Measurements from ENCODE around the gene HOXB7.
A peak's percentile ranks its signal among the peaks of the same experiment; 100 is the strongest.

The HOXB7 gene
- total RNA-seq = 0 to 0.28 reads per million in 2 donors

- DNase-seq = peak; percentile 56
Measured at GRCh38 chr17:48610282-48611211, at the start of gene HOXB7. HOXB7 (minus strand) TSS chr17:48611017; CDS start chr17:48610918, 99 bp downstream.

GRCh38 chr17:48655913-48656312 is 45.1 kb upstream of the HOXB7 start:
- no peak for DNase-seq

DNA sequence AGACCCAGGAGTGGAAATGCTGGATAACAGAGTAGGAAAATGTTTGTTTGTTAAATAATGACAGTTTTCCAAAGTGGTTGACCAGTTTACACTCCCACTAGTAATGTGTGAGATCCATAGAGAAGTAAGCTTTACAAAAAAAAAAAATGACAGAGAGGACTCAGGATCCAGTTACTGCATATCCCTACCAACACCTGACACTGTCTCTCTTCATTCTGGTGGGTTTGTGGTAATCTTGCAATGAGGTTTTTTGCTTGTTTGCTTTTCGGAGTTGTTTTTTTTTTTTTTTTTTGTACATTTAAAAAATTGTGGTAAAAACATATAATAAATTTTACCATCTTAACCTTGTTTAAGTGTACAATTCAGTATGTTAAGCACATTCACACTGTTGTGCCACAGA is 38.9 kb upstream of the HOXB7 start:
- DNase-seq = no peak

DNA sequence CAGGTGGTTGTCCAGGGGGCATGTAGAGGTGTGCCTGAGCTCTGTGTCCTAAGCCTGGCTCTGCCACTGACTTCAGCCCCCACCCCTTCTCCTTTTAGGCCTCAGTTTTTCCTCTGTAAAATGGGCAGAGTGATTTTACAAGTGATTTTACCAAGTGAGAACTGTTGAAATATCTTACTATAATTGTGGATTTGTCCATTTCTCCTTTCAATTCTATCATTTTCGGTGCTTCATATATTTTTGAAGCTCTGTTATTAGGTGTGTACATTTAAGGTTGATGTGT is 37.1 kb upstream of the HOXB7 start:
- DNase-seq = no peak

DNA sequence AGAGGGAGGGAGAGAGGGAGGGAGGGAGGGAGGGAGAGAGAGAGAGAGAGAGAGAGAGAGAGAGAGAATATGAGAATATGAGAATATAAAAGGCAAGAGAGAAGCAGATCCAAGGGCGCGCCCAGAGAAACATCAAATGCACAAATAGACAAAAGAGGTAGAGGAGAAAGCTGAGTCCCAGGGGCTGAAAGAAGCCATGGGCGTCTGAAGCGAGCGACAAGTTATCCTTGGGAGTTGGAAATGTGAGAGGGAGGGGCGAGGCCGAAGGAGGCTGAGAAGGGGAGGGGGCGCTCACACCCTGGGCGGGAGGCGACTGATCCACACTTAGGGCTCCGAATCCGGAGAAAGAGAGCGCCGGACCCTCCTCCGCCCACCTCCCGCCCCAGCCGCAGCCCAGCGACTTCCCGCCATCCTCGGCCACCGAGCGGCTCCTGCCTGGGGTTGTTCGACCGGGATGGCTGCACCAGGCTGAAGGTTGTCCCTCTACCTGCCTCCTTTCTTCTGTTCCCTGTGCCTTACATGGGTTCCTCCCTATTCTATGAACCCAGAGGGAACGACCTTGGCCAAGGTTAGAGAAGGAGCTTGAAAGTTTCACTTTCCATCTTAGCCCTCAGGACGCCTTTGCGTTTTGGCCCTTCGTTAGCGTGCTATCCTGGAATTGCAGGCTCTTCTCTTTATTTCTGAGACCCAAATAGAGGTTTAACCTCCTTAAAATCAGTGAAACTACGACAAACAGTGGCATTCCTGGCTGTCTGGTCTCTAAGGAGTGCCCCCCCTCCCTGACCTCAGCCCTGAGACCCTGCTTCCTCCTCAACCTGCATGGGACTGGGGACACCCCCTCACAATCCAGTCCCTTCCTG is 36.5 kb upstream of the HOXB7 start:
- DNase-seq = no peak

DNA sequence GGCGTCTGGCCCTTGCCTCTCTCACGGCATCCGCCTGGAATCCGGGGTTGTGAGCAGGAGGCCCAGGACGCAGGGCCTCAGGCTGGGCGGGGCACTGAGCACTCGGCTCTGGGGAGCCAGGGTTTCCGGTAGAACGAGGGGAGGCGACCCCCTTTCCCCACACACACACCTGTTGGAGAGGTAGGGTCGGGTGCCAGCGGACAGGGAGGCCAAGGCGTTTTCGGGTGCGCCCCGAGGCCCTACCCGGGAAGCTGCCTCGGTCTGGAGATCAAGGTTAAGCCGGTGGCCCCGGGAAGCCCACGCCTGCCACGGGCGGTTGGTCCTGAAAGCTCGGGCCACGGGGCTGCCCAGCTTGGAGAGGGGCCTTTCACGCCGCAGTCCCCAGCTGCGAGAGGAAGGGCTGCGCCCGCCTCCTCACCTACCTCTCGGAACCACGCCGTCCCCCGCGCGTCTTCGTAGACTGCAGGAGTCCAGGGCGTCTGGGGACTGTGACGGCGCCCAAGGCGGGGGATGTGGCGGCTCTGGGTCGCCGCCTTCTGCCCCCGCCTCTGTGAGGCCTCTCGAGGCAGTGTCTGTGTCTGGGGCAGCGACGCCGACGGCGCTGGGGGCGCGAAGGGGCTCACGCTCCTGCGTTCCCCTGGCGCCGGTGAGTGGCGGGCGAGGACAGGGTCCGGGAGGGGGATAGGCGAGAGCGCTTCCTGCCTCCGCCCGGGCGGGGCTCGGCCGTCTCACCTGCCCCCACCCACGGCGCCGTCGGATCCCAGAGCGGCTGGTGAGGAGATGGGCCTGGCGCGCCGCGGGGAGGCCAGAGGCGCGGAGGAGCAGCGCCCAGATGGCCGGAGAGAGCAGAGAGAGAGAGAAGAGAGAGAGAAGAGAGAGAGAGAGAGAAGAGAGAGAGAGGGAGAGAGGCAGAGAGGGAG is 35.6 kb upstream of the HOXB7 start:
- DNase-seq = no peak

- DNase-seq = no peak
Measured at GRCh38 chr17:48645639-48646182, 34.9 kb upstream of the HOXB7 start.

- DNase-seq = no peak
Measured at GRCh38 chr17:48644910-48645557, 34.2 kb upstream of the HOXB7 start.

DNA sequence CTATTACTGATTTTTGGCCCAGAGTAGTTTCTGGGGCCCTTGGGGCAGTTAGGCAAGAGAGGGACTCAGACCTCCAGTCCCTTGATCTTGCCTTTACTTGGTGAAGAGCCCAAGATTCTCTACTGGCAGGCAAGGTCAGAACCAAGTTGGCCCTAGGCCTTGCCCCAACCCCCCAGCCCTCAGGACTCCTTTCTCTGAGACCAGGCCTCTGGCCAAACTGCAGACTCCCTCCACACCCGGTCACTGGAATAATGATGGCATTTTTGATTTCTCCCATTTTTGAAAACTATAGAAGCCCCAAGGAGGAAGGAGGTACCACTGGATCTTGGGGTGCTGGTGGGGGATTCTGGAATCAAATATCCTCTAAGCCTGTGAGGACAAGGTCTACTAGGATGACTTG is 33.3 kb upstream of the HOXB7 start:
- DNase-seq = no peak

- DNase-seq = no peak
Measured at GRCh38 chr17:48643697-48644012, 32.8 kb upstream of the HOXB7 start.

GRCh38 chr17:48642843-48643696 is 32.3 kb upstream of the HOXB7 start:
- no peak for DNase-seq

GRCh38 chr17:48642059-48642842 is 31.4 kb upstream of the HOXB7 start:
- DNase-seq = no peak

DNA sequence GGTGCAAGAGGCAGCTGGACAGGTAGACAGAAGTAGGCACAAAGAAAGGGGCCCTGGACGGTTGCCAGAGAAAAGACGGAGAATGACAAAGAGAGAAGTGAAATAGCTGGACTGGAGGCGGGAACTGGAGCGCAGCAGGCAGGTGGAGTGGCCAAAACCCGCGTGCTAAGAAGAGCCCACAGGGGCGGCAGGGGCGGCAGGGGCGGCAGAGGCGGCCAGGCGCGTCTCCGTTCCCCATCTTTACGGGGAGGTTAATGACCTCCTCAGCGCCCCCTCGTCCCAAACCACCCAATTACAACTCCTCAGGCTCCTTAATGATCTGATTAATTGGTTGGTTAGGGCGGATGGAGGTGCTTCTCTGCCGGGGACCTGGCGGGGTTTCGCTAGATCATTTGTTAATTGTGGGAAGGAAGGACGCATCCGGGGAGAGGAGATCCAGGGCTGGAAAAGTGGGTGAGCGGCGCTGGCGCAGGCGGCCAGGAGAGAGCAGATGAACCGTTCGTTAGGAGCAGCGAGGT is 30.8 kb upstream of the HOXB7 start:
- DNase-seq = no peak

DNA sequence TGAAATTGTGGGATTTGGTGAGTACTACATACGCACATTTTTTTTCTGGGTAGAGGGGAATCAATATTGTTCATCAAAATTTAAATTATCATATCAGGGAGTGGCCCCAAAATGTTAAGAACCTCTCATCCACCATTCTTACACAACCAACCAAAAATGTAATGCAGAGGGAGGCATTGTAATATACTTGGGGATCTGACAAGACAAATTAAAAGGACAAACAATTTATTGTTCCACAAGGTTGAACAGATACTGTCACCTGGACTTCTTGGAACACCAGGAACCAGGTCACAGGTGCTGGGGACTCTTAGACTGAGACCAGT is 30.0 kb upstream of the HOXB7 start:
- DNase-seq = no peak

DNA sequence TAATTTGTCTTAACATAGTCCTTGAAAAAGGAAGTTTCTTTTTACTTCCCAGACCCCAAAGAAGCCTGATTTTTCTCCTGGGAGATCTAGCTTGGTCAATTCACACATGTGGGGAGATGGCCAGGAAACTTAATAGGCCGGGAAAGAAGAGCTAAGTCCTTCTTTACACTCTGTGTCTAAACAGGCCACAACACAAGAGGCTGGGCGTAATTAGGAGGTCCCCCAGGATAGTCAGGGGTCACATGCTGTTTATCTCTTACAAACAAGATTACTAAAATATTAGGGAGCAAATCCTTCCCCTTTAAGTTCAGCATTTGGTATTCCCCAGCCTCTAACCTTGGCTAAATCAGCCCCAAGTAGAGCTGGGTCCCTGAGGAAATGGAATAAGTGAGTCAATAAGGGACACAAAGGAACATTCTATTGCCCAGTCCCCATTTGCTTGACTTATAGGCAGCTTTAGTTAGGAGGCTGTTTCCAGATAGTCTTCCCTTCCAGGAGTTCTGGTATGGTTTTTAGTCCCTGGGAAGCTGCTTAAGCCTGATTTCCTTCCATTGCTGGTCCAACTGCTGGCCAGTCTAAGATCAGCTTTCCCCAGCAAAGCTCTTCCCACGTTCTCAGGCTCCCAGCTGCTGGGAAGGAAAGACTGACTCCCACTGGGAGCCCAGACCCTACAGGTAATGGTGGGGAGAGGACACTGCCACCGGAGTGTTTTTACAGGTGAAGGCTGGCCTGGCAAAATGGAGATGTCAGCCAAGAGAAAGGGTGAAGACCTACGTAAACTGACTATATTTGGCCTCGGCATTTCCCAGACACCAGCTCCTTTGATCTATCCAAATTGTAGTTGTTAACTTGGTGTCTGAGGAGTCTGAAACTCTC is 29.4 kb upstream of the HOXB7 start:
- DNase-seq = no peak

DNA sequence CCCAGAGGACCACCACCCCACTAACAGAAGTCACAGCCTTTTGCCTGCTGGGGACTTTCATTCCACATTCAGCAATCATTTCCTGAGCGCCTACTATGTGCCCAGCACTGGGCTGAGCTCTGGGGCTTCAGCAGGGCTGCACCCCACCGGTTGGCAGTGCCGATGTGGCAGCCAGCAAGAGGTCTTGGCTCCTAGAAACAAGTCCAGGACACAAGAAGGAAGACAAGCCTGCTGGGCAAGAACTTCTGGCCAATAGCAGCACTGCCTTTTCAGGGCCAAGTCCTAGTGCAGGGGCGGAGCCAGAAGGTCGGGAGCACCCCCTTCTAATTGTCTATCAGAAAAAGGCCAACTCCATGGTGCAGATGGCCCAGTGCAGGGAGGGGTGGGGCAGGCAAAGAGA is 28.3 kb upstream of the HOXB7 start:
- no peak for DNase-seq

DNA sequence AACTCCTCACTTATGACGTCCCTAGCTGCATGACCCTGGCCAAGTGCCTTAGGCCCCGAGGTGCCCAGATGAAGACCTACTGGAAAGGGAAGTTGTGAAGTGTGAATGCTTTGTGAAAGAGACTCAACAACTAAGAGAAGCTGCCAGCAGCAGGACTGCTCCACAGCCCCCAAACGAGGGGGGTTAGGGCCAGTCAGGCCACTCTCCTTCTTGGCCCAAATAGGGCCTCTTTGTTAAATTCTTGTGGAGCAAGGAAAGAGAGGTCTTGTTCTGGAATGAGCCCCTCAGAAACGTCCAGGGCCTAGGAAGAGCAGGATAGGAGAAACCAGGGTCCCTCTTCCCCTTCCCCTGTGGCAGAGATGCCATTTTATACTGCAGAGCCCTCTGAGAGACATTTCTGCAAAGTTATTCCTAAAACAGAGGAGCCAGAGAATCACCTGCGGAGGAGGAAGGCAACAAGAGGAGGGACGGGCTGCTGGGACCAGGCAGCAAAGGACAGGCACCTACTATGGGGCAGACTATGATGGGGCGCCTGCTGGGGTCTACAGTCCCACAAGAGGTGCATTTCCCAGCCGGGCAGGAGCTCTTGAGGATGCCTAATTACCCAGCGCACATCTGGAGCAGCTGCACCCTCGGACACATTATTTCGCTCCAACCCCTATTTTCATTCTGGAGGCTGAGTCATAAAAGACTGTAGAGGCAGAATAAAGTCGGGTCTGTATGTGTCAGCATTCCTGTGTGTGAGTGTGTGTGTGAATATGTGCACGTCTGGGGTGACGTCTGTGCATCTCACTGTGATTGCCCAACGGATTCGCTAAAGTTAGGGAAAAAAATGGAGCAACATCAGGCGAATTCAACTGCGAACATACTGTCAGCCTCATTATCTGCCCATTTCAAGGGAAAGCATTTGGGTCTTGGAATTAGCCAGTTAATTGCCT is 26.8 kb upstream of the HOXB7 start:
- no peak for DNase-seq

Measured in T-helper 9 cell (primary cell).